Measurements from ENCODE around the gene PAM16.

PAM16 gene

DNA sequence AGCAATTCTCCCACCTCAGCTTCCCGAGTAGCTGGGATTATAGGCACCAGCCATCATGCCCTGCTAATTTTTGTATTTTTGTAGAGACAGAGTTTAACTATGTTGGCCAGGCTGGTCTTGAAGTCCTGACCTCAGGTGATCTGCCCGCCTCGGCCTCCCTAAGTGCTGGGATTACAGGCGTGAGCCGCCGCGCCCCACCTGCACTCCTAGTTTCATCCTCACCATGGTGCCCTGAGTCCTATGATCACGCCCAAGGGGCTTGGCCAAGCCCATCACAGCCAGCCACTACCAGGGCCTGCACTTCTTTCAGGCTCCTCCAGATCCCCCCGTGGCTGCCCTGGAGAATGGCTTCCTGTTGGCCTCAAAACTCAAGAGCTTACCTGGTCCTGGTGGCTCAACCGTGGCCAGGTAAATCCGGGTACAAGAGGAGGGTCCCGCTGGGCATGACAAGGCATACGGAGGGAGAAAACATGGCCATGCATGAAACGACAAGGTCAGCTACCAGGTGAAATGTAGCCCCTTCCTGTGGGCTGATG, 57.9 kb downstream of the PAM16 start:
- DNase-seq, result no peak

DNA sequence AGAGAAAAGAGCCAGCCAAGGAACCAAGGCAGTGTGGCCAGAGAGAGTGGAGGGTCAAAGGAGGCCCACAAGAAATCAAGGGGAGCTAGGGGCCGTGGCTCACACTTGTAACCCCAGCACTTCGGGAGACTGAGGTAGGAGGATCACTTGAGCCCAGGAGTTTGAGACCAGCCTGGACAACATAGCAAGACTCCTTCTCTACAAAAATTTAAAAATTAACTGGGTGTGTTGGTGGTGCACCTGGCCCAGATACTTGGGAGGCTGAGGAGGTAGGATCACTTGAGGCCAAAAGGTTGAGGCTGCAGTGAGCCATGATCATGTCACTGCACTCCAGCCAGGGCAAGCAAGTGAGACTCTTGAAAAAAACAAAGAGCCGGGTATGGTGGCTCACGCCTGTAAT, 59.4 kb downstream of the PAM16 start:
- no peak for DNase-seq

Data from cerebellar nuclear complex (tissue), 1 donor.